NB4 (cell line): ENCODE measurements around the gene RNU5B-1.
A peak's percentile ranks its signal among the peaks of the same experiment; 100 is the strongest.

Source experiments
- MYC ChIP-seq: IDR thresholded peaks from 2 replicates; pipeline ENCODE4 v1.6.1; 2011; ENCODE audit warnings: low read depth, low read length
- POLR2A ChIP-seq: IDR thresholded peaks from 2 replicates; pipeline ENCODE4 v1.6.1; 2011; ENCODE audit warnings: mild to moderate bottlenecking; ENCODE audit not compliant: insufficient read length; ENCODE audit errors: extremely low read depth
- TF ChIP-seq, protein P1 (sequence below): IDR thresholded peaks from one replicate; pipeline ENCODE4 v1.5.1; 2012; ENCODE audit warnings: low read depth, low read length

DNA sequence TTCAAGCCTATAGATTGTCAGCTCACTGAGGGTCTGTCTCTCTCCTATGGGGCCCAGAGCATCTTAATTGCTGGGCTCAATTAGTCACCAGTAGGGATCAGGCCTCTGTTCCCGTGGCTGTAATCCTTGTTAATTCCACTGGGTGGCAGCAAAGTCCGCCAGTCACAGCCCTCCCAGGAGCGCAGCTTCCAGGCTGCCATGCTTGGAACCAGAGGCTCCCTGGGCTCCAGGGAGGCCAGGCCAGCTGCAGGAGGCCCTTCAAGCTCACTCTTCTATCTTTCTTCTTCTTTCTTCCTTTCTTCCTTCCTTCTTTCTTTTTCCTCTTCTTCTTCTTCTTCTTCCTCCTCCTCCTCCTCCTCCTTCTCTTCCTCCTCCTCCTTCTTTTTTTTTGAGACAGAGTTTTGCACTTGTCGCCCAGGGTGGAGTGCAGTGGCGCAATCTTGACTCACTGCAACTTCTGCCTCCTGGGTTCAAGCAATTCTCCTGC is 14.4 kb downstream of the RNU5B-1 start:
- TF ChIP-seq POLR2A (no peak), MYC (no peak)
- TF ChIP-seq, protein P1, sequence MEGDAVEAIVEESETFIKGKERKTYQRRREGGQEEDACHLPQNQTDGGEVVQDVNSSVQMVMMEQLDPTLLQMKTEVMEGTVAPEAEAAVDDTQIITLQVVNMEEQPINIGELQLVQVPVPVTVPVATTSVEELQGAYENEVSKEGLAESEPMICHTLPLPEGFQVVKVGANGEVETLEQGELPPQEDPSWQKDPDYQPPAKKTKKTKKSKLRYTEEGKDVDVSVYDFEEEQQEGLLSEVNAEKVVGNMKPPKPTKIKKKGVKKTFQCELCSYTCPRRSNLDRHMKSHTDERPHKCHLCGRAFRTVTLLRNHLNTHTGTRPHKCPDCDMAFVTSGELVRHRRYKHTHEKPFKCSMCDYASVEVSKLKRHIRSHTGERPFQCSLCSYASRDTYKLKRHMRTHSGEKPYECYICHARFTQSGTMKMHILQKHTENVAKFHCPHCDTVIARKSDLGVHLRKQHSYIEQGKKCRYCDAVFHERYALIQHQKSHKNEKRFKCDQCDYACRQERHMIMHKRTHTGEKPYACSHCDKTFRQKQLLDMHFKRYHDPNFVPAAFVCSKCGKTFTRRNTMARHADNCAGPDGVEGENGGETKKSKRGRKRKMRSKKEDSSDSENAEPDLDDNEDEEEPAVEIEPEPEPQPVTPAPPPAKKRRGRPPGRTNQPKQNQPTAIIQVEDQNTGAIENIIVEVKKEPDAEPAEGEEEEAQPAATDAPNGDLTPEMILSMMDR: peak; percentile 69
